ENCODE measurements around the gene HSD11B1.

- TF ChIP-seq JUND (IDR thresholded peaks at IDR 0.05) (no peak), CTCF (IDR thresholded peaks at IDR 0.05 in 2 of 3, conservative IDR thresholded peaks at IDR 0.05 in 1 of 3; ENCODE audit: borderline replicate concordance in 1 of 3, insufficient read depth in 1 of 3, low read depth in 2 of 3, low read length in 2 of 3) (no peak), POLR2AphosphoS5 (IDR thresholded peaks at IDR 0.05; ENCODE audit: low read depth, low read length) (no peak), SIN3A (IDR thresholded peaks at IDR 0.05; ENCODE audit: low read depth) (no peak), RAD21 (IDR thresholded peaks at IDR 0.05; ENCODE audit: low read depth) (no peak), EZH2 (IDR thresholded peaks at IDR 0.05) (no peak), CEBPB (IDR thresholded peaks at IDR 0.05; ENCODE audit: low read depth) (no peak), REST (IDR thresholded peaks at IDR 0.05; ENCODE audit: low read depth) (no peak), SP1 (IDR thresholded peaks at IDR 0.05; ENCODE audit: low read depth) (no peak)
These were observed 6.2 kb downstream of the HSD11B1 start for GRCh38 chr1:209710847-209711246.
